Activated naive CD4-positive, alpha-beta T cell treated with anti-CD3 and anti-CD28 coated beads, Interleukin-2, amount 10 ng/mL, durations not matched to agents 7 days and 5 days (primary cell): ENCODE results near the gene CHRDL2.

Experiments
- CTCF ChIA-PET: fragments of 350-600 bp; sonication (Branson Sonifier 250); formaldehyde crosslinking; loops from one replicate; lab custom pipeline; 2021; ENCODE audit warnings: antibody characterized with exemption; lab: Charles Lee
- DNase-seq: peaks from one replicate; pipeline ENCODE4 v3.0.0-alpha.2; 2020
- H3K27ac Mint-ChIP-seq: one replicate; pipeline ENCODE4 v1.8.0; 2021; ENCODE audit warnings: mild to moderate bottlenecking, moderate library complexity, mixed read lengths
- H3K27me3 Mint-ChIP-seq: one replicate; pipeline ENCODE4 v1.8.0; 2021; ENCODE audit warnings: mild to moderate bottlenecking, mixed read lengths
- H3K36me3 Mint-ChIP-seq: one replicate; pipeline ENCODE4 v1.8.0; 2021; ENCODE audit warnings: mixed read lengths
- H3K4me1 Mint-ChIP-seq: one replicate; pipeline ENCODE4 v1.8.0; 2021; ENCODE audit warnings: mixed read lengths
- H3K4me3 Mint-ChIP-seq: one replicate; pipeline ENCODE4 v1.8.0; 2021; ENCODE audit warnings: mild to moderate bottlenecking, moderate library complexity, mixed read lengths
- H3K9me3 Mint-ChIP-seq: one replicate; pipeline ENCODE4 v1.8.0; 2021; ENCODE audit warnings: mixed read lengths

CHRDL2 gene

DNA sequence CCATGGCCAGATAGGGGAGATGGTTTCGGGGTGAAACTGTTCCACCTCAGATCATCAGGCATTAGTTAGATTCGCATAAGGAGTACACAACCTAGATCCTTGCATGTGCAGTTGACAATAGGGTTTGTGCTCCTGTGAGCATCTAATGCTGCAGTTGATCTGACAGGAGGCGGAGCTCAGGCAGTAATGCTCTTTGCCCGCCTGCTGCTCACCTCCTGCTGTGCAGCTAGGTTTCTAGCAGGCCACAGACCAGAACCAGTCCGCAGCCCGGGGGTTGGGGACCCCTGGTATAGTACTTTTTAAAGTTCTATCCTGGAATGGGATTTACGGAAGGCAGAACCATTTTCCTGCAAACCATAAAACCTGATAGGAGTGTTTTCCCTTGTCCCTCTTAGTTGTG is 84.3 kb downstream of the CHRDL2 start:
- DNase-seq: no peak
- H3K36me3 Mint-ChIP-seq: peaks cover 52% of the 10 kb centered on the region
- H3K4me1 Mint-ChIP-seq: no peaks in the 10 kb centered on the region
- H3K27ac Mint-ChIP-seq: no peak overlapping the region
- no peaks in the 10 kb centered on the region for H3K9me3 Mint-ChIP-seq
- H3K4me3 Mint-ChIP-seq: no peak overlapping the region
- CTCF ChIA-PET: no interaction called here
- no peaks in the 10 kb centered on the region for H3K27me3 Mint-ChIP-seq
